HEK293 (cell line): ENCODE measurements around the gene GDPGP1.

Experiments
- CTCF ChIA-PET: fragments of 350-600 bp; formaldehyde crosslinking; extraction: SDS; loops from one replicate; lab custom pipeline; 2021; ENCODE audit warnings: antibody characterized with exemption; lab: Yijun Ruan, JAX
- POLR2A ChIA-PET: fragments of 300-600 bp; formaldehyde crosslinking; extraction: SDS; loops from one replicate; lab custom pipeline; 2020; ENCODE audit warnings: antibody characterized with exemption, inconsistent platforms; lab: Yijun Ruan, JAX
- H3K27ac ChIP-seq: fragments of 200-500 bp; sonication (Bioruptor generic); 2 replicates; pipeline ENCODE4 v1.5.1; 2014; ENCODE audit warnings: low read depth, low read length, control low read depth, inconsistent platforms; ENCODE audit errors: extremely low read depth
- H3K36me3 ChIP-seq, 2 experiments: fragments of 200-500 bp in 1 of 2; sonication (Bioruptor generic) in 1 of 2; 1 replicate in 1 of 2; 2 replicates in 1 of 2; pipeline ENCODE4 v1.5.1; 2014 to 2017; ENCODE audit warnings: inconsistent platforms in 2 of 2, low read length in 2 of 2; ENCODE audit not compliant: control insufficient read depth in 2 of 2, insufficient read depth in 1 of 2
- H3K4me1 ChIP-seq: fragments of 200-500 bp; sonication (Bioruptor generic); 2 replicates; pipeline ENCODE4 v1.5.1; 2014; ENCODE audit warnings: mild to moderate bottlenecking, low read length, inconsistent platforms; ENCODE audit not compliant: control insufficient read depth, insufficient read depth
- H3K4me3 ChIP-seq: 2 replicates; pipeline ENCODE4 v1.5.1; 2011; ENCODE audit warnings: low read depth, mild to moderate bottlenecking, control low read depth, low read length, moderate library complexity
- H3K9me3 ChIP-seq: fragments of 200-500 bp; sonication (Bioruptor generic); 2 replicates; pipeline ENCODE4 v1.5.1; 2014; ENCODE audit warnings: low read depth, low read length, inconsistent platforms; ENCODE audit not compliant: control insufficient read depth, insufficient read depth
- GFI1B ChIP-seq: fragments of 450-650 bp; formaldehyde crosslinking; IDR thresholded peaks from 2 replicates; pipeline ENCODE4 v1.5.1; 2016; ENCODE audit warnings: missing biosample characterization, missing genetic modification characterization
- GLI2 ChIP-seq: fragments of 450-650 bp; formaldehyde crosslinking; IDR thresholded peaks from 2 replicates; pipeline ENCODE4; 2017; ENCODE audit warnings: missing biosample characterization, missing genetic modification characterization, low read depth, borderline replicate concordance
- KLF7 ChIP-seq: fragments of 450-650 bp; formaldehyde crosslinking; IDR thresholded peaks from 2 replicates; pipeline ENCODE4 v1.5.1; 2016; ENCODE audit warnings: missing biosample characterization, missing genetic modification characterization, borderline replicate concordance
- OSR2 ChIP-seq: fragments of 450-650 bp; formaldehyde crosslinking; IDR thresholded peaks from 2 replicates; pipeline ENCODE4 v1.5.1; 2016; ENCODE audit warnings: missing biosample characterization, missing genetic modification characterization
- PRDM1 ChIP-seq: fragments of 450-650 bp; formaldehyde crosslinking; IDR thresholded peaks from 2 replicates; pipeline ENCODE4; 2016; ENCODE audit warnings: missing biosample characterization, missing genetic modification characterization
- ZBTB21 ChIP-seq: fragments of 450-650 bp; formaldehyde crosslinking; IDR thresholded peaks from 2 replicates; pipeline ENCODE4 v1.5.1; 2017; ENCODE audit warnings: missing biosample characterization, missing genetic modification characterization
- ZEB2 ChIP-seq: fragments of 450-650 bp; formaldehyde crosslinking; IDR thresholded peaks from 2 replicates; pipeline ENCODE4 v1.5.1; 2016; ENCODE audit warnings: missing biosample characterization, missing genetic modification characterization
- ZNF114 ChIP-seq: fragments of 450-650 bp; formaldehyde crosslinking; IDR thresholded peaks from 2 replicates; pipeline ENCODE4 v1.5.0; 2017; ENCODE audit warnings: missing biosample characterization, missing genetic modification characterization
- ZNF121 ChIP-seq: fragments of 450-650 bp; formaldehyde crosslinking; IDR thresholded peaks from 2 replicates; pipeline ENCODE4 v1.5.1; 2016; ENCODE audit warnings: missing biosample characterization, missing genetic modification characterization
- ZNF501 ChIP-seq: fragments of 450-650 bp; formaldehyde crosslinking; IDR thresholded peaks from 2 replicates; pipeline ENCODE4 v1.5.1; 2016; ENCODE audit warnings: missing biosample characterization, missing genetic modification characterization
- ZNF510 ChIP-seq: fragments of 450-650 bp; formaldehyde crosslinking; IDR thresholded peaks from 2 replicates; pipeline ENCODE4 v1.5.1; 2018; ENCODE audit warnings: mild to moderate bottlenecking, missing genetic modification characterization, missing biosample characterization; ENCODE audit not compliant: insufficient replicate concordance
- ZNF558 ChIP-seq: fragments of 450-650 bp; formaldehyde crosslinking; IDR thresholded peaks from 2 replicates; pipeline ENCODE4 v1.5.1; 2016; ENCODE audit warnings: missing biosample characterization, missing genetic modification characterization
- ZNF777 ChIP-seq: fragments of 450-650 bp; formaldehyde crosslinking; IDR thresholded peaks from 2 replicates; pipeline ENCODE4 v1.5.1; 2017; ENCODE audit warnings: missing biosample characterization, missing genetic modification characterization, borderline replicate concordance
- TF ChIP-seq, protein P1 (sequence below): fragments of 450-650 bp; formaldehyde crosslinking; IDR thresholded peaks from 2 replicates; pipeline ENCODE4 v1.5.1; 2016; ENCODE audit warnings: missing biosample characterization, missing genetic modification characterization
- TF ChIP-seq, protein P2 (sequence below): fragments of 450-650 bp; formaldehyde crosslinking; IDR thresholded peaks from 2 replicates; pipeline ENCODE4 v1.5.1; 2016; ENCODE audit warnings: missing biosample characterization, missing genetic modification characterization
- TF ChIP-seq, protein P3 (sequence below): fragments of 450-650 bp; IDR thresholded peaks from 2 replicates; pipeline ENCODE4 v1.5.1; 2018; ENCODE audit warnings: missing biosample characterization, mild to moderate bottlenecking, missing genetic modification characterization
- TF ChIP-seq, protein P4 (sequence below): fragments of 450-650 bp; formaldehyde crosslinking; IDR thresholded peaks from 2 replicates; pipeline ENCODE4 v1.5.1; 2016; ENCODE audit warnings: missing biosample characterization, missing genetic modification characterization
- TF ChIP-seq, protein P5 (sequence below): fragments of 450-650 bp; formaldehyde crosslinking; IDR thresholded peaks from 2 replicates; pipeline ENCODE4 v1.5.1; 2016; ENCODE audit warnings: missing biosample characterization, missing genetic modification characterization

GDPGP1 gene

DNA sequence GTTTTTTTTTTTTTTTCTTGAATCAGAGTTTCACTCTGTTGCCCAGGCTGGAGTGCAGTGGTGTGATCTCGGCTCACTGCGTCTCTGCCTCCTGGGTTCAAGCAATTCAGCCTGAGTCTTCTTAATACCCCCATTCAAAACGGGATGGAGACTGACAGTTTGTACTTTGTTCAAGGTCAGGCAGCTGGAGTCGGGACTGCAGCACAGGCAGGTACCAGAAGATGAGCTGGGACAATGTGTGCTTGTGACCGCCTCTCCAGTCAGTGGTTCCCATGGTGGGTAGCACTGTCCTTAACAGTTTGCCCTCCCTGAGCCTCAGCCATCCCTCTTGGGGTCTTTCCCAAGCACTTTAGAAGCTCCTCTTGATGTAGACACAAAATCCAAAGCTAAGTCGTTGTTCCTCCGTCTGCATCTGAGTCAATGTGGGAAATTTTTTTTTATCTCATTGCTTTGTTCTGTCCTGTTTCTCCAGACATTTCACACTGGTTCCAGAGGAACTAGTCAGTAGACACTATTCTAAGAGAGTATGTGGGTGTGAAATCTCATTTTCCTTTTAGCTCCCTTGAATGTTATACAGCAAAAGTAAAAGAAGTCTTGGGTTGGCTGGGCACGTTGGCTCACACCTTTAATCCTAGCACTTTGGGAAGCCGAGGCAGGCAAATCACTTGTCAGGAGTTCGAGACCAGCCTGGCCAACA, 10.1 kb downstream of the GDPGP1 start:
- H3K9me3 ChIP-seq, result no peaks in the 10 kb centered on the region
- no peak overlapping the region for H3K4me3 ChIP-seq
- TF ChIP-seq GFI1B, result no peak
- TF ChIP-seq, protein P1, sequence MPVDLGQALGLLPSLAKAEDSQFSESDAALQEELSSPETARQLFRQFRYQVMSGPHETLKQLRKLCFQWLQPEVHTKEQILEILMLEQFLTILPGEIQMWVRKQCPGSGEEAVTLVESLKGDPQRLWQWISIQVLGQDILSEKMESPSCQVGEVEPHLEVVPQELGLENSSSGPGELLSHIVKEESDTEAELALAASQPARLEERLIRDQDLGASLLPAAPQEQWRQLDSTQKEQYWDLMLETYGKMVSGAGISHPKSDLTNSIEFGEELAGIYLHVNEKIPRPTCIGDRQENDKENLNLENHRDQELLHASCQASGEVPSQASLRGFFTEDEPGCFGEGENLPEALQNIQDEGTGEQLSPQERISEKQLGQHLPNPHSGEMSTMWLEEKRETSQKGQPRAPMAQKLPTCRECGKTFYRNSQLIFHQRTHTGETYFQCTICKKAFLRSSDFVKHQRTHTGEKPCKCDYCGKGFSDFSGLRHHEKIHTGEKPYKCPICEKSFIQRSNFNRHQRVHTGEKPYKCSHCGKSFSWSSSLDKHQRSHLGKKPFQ (tag by site-specific recombination), result no peak
- no peak for TF ChIP-seq ZNF558 (tag by site-specific recombination)
- TF ChIP-seq KLF7 (tag by site-specific recombination), result no peak
- TF ChIP-seq ZNF510 (tag by site-specific recombination), result no peak
- no peak for TF ChIP-seq ZNF114 (tag by site-specific recombination)
- TF ChIP-seq GLI2 (tag by site-specific recombination), result no peak
- TF ChIP-seq, protein P2, sequence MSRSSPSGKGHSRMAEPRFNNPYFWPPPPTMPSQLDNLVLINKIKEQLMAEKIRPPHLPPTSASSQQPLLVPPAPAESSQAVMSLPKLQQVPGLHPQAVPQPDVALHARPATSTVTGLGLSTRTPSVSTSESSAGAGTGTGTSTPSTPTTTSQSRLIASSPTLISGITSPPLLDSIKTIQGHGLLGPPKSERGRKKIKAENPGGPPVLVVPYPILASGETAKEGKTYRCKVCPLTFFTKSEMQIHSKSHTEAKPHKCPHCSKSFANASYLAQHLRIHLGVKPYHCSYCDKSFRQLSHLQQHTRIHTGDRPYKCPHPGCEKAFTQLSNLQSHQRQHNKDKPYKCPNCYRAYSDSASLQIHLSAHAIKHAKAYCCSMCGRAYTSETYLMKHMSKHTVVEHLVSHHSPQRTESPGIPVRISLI, result no peak
- H3K36me3 ChIP-seq, result peaks cover 0 to 7% of the 10 kb centered on the region in 2 experiments; a peak in 2 of 3 replicates
- CTCF ChIA-PET, result interaction anchor here (0.6 kb wide), 1 partner anchor 115 kb away, joined by 3 read pairs; no protein-coding TSS in a partner anchor
- POLR2A ChIA-PET, result interaction anchor here (0.5 to 1.8 kb wide), 4 partner anchors 10 to 691 kb away, joined by 3 to 9 read pairs (median 4); partner anchors contain the start of genes CIB1, GDPGP1 and UNC45A
- H3K4me1 ChIP-seq, result no peaks in the 10 kb centered on the region; the same call in 1 of the 2 replicates
- H3K27ac ChIP-seq, result no peak overlapping the region

DNA sequence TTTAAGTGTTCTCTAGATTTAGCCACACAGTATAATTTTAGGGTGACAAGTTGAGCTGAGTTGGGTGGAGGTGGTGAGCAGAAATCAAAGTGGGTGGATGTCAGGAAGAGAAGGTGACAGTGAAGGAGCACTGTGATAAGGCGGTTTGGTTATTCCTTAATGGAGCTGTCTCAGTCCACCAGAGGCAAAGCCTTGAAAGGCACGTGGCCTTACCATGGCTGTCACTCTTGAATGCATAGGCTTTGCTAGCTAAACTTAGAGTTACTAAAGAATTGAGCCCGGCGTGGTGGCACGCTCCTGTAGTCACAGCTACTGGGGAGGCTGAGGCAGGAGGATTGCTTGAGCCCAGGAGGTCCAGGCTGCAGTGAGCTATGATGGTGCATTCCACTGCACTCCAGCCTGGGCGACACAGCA, 14.8 kb downstream of the GDPGP1 start:
- Histone ChIP-seq H3K27ac (no peak overlapping the region), H3K36me3 (no peaks in the 10 kb centered on the region), H3K9me3 (no peaks in the 10 kb centered on the region), H3K4me3 (no peak overlapping the region), H3K4me1 (no peaks in the 10 kb centered on the region; the same call in 1 of the 2 replicates)
- ChIA-PET CTCF (interaction anchor here (0.7 to 2.0 kb wide), 5 partner anchors 16 to 106 kb away, joined by 3 to 9 read pairs (median 5); partner anchors contain the start of gene CIB1), POLR2A (interaction anchor here (0.6 to 2.4 kb wide), 18 partner anchors 8 to 682 kb away, joined by 3 to 38 read pairs (median 3); partner anchors contain the start of genes CIB1, GDPGP1, IDH2 and IQGAP1)
- no peak for TF ChIP-seq PRDM1 (tag by site-specific recombination)
- TF ChIP-seq ZNF777, result 0 out of 2 replicates have a peak, but pooled peaks have one; percentile 45
- TF ChIP-seq ZNF121 (tag by site-specific recombination), result peak; percentile 99
- TF ChIP-seq, protein P2, result peak; percentile 73

DNA sequence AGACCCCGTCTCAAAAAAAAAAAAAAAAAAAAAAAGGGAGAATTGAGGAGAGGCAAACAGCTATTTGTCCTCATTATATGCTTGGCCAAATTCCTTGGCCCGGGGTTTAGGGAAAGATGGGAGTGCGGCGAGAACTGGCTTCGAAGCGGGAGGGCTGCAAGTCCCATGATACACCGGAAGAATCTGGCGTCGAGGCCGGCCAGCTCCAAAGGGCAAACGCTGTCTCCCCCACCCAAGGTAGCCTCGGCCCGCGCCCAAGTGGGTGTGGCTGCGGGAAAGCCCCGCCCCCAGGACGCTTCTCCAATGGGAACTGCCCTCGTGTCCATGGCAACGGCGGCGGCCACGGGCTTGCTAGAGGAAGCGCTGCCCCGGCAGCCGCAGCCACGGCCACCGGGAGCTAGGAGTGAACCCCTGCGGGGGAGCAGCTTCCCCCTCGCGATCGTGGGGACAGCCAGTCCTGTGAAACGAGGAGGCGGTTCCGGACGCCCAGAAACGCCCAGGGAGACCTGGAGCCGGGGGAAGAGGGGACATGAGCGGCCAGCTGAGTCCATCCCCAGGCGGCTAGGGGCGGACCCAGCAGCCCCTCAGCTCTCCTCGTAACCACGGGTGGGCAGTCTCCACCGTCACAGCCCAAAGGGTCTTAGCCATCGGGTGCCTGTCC, 15.3 kb downstream of the GDPGP1 start, which contains the start of gene TTLL13:
TTLL13 (plus strand) TSS at position 354 of the 661 bp plus-strand sequence. CDS start 1,075 bp downstream, outside the sequence.
- no peak within 1 kb of the TSS for H3K27ac ChIP-seq
- no peaks in the 10 kb centered on the region; the same call in 1 of the 2 replicates for H3K4me1 ChIP-seq
- H3K36me3 ChIP-seq, result no peaks in the 10 kb centered on the region
- CTCF ChIA-PET, result interaction anchor here (0.7 to 2.0 kb wide), 7 partner anchors 11 to 106 kb away, joined by 3 to 9 read pairs (median 5); partner anchors contain the start of genes CIB1 and NGRN
- no peaks in the 10 kb centered on the region for H3K9me3 ChIP-seq
- POLR2A ChIA-PET, result interaction anchor here (0.6 to 2.4 kb wide), 19 partner anchors 8 to 681 kb away, joined by 3 to 38 read pairs (median 3); partner anchors contain the start of genes AP3S2, CIB1, GDPGP1 and IDH2
- H3K4me3 ChIP-seq, result peak within 1 kb of the TSS; percentile 73
- TF ChIP-seq, protein P3, sequence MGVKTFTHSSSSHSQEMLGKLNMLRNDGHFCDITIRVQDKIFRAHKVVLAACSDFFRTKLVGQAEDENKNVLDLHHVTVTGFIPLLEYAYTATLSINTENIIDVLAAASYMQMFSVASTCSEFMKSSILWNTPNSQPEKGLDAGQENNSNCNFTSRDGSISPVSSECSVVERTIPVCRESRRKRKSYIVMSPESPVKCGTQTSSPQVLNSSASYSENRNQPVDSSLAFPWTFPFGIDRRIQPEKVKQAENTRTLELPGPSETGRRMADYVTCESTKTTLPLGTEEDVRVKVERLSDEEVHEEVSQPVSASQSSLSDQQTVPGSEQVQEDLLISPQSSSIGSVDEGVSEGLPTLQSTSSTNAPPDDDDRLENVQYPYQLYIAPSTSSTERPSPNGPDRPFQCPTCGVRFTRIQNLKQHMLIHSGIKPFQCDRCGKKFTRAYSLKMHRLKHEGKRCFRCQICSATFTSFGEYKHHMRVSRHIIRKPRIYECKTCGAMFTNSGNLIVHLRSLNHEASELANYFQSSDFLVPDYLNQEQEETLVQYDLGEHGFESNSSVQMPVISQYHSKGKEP (tag by site-specific recombination), result 0 out of 2 replicates have a peak, but pooled peaks have one; percentile 7
- TF ChIP-seq ZNF558 (tag by site-specific recombination) (peak; percentile 19; the same call in 1 of the 2 replicates), ZEB2 (tag by site-specific recombination) (0 out of 2 replicates have a peak, but pooled peaks have one; percentile 40), OSR2 (tag by site-specific recombination) (peak; percentile 57), ZBTB21 (tag by site-specific recombination) (no peak), ZNF501 (tag by site-specific recombination) (peak; percentile 79)
- TF ChIP-seq, protein P4, sequence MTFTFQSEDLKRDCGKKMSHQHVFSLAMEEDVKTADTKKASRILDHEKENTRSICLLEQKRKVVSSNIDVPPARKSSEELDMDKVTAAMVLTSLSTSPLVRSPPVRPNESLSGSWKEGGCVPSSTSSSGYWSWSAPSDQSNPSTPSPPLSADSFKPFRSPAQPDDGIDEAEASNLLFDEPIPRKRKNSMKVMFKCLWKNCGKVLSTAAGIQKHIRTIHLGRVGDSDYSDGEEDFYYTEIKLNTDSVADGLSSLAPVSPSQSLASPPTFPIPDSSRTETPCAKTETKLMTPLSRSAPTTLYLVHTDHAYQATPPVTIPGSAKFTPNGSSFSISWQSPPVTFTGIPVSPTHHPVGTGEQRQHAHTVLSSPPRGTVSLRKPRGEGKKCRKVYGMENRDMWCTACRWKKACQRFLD (tag by site-specific recombination), result no peak
- TF ChIP-seq, protein P5, sequence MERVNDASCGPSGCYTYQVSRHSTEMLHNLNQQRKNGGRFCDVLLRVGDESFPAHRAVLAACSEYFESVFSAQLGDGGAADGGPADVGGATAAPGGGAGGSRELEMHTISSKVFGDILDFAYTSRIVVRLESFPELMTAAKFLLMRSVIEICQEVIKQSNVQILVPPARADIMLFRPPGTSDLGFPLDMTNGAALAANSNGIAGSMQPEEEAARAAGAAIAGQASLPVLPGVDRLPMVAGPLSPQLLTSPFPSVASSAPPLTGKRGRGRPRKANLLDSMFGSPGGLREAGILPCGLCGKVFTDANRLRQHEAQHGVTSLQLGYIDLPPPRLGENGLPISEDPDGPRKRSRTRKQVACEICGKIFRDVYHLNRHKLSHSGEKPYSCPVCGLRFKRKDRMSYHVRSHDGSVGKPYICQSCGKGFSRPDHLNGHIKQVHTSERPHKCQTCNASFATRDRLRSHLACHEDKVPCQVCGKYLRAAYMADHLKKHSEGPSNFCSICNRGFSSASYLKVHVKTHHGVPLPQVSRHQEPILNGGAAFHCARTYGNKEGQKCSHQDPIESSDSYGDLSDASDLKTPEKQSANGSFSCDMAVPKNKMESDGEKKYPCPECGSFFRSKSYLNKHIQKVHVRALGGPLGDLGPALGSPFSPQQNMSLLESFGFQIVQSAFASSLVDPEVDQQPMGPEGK, result peak; percentile 48; the same call in 1 of the 2 replicates
